Muscle layer of colon (tissue), 2 donors: ENCODE data around the gene PDE1C.

Experiments used
- H3K27ac ChIP-seq: one replicate; pipeline ENCODE4 v1.7.0; 2013; ENCODE audit warnings: low read depth, mild to moderate bottlenecking, low read length, moderate library complexity
- H3K27me3 ChIP-seq, 2 donors: one replicate each; pipeline ENCODE4 v1.7.0; 2013; ENCODE audit warnings: low read length in 2 of 2, mild to moderate bottlenecking in 2 of 2; ENCODE audit not compliant: insufficient read depth in 2 of 2, control insufficient read depth in 1 of 2
- H3K36me3 ChIP-seq: one replicate; pipeline ENCODE4 v1.7.0; 2013; ENCODE audit warnings: mild to moderate bottlenecking, low read length; ENCODE audit not compliant: insufficient read depth
- H3K4me1 ChIP-seq: one replicate; pipeline ENCODE4 v1.7.0; 2013; ENCODE audit warnings: mild to moderate bottlenecking, low read length; ENCODE audit not compliant: insufficient read depth
- H3K4me3 ChIP-seq, 2 donors: one replicate each; pipeline ENCODE4 v1.7.0; 2013; ENCODE audit warnings: low read length in 2 of 2, low read depth in 1 of 2, mild to moderate bottlenecking in 1 of 2, moderate library complexity in 1 of 2
- H3K9ac ChIP-seq: one replicate; pipeline ENCODE4 v1.7.0; 2013; ENCODE audit warnings: low read length
- H3K9me3 ChIP-seq: one replicate; pipeline ENCODE4 v1.7.0; 2013; ENCODE audit warnings: mild to moderate bottlenecking, low read length
- donor health status: abdominal sarcoma.
- donor health status: Adenocarcinoma of cecum.

PDE1C gene

DNA sequence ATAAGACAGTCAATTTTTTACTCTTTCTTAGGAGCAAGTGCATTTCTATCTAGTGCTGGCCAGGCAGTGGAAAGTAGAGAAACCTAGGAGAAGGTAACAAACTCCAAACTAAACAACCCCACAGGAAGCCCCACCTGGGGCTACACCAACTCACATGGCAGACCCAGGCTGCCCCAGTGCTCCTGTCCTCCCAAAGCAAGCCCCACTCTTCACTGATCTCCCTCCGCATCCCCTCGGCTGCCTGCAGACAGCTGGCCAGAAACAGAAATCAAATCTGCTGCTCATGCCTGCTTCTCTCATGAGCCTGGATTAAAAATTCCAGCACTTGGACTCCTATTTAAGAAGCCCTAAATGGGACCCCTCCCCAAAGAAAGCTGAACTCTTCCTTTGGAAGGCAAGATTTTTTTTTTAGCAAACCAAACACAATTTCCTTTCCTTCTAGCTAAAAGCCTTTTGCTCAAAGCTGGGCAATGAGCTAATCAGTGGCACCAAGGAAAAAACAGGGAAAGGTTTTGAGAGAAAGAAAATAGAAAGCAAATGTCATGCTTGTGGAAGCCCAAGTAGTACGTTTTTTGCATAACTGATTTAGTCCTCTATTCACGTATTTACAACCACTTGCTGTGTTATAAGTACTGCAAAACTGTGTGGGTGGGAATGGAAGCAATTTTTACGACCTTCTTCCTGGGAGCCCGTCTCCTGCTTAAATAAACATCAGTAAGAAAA, 10.8 kb downstream of the PDE1C start:
- peaks cover 4% of the 10 kb centered on the region for H3K4me1 ChIP-seq
- no peak overlapping the region for H3K27ac ChIP-seq
- H3K9me3 ChIP-seq, result no peaks in the 10 kb centered on the region
- no peak overlapping the region for H3K9ac ChIP-seq
- H3K27me3 ChIP-seq, result no peaks in the 10 kb centered on the region
- H3K36me3 ChIP-seq, result no peaks in the 10 kb centered on the region
- H3K4me3 ChIP-seq, result no peak overlapping the region

DNA sequence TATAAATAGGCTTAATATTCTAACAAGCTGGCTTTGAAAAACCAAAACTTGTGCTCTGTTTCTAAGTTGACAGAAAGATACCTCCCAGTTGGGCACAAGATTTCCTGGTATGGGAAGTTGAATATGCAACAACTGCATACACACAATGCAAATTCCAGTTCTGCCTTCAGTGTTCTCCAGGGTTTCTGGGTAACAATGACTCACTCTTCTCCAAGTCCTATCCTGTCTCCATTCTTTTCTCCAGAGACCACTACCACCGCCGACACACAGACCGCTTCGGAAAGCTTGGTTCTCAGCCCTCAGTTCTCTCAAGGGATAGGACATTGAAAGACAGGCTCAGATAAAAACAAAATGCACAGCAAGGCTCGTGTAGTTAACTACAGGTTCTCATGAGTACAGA, 12.2 kb downstream of the PDE1C start:
- no peaks in the 10 kb centered on the region for H3K36me3 ChIP-seq
- peaks cover 4% of the 10 kb centered on the region for H3K4me1 ChIP-seq
- H3K9ac ChIP-seq, result no peak overlapping the region
- no peaks in the 10 kb centered on the region for H3K9me3 ChIP-seq
- no peak overlapping the region for H3K27ac ChIP-seq
- H3K27me3 ChIP-seq, result no peaks in the 10 kb centered on the region
- no peak overlapping the region for H3K4me3 ChIP-seq

DNA sequence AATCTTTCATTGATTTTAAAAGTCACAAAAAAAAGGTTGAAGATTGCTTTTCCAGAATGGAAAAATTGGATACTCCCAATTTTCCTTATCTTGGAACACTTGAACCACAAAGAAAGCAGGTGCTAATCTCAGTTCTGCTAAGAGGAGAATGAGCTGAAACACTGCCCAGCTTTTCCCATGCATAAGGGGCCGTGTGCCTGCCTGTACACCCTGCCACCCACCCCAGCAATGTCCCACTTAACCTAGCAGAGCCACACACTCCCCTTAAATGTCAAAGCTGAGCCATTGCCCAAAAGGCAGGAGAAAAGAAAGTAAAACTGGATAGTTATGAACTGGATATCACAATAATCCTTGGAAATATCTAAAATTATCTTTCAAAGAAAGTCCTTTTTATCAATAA, 13.4 kb downstream of the PDE1C start:
- no peaks in the 10 kb centered on the region for H3K36me3 ChIP-seq
- H3K9me3 ChIP-seq, result no peaks in the 10 kb centered on the region
- H3K4me1 ChIP-seq, result peaks cover 4% of the 10 kb centered on the region
- H3K27me3 ChIP-seq, result no peaks in the 10 kb centered on the region
- no peak overlapping the region for H3K27ac ChIP-seq
- H3K9ac ChIP-seq, result no peak overlapping the region
- no peak overlapping the region for H3K4me3 ChIP-seq

DNA sequence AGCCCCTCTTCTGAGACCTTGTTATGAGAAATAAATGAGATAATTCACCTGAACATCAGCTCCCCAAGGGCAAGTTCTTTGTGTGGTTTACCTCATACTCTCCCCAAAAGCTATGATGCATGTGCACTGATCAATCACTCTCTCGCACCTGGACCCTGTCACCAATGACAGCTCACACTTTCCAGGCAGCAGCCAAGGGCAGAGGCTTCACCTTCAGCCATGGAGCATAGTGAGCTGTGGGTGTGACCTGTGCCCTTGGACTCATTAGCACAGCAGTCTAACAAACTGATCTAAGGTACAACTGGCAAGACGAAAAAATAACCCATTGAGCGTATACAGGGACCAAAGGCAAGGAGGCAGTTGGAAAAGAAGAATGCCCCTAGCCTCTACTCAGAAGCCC, 17.0 kb downstream of the PDE1C start:
- Histone ChIP-seq H3K4me3 (no peak overlapping the region), H3K36me3 (no peaks in the 10 kb centered on the region), H3K9ac (no peak overlapping the region), H3K9me3 (no peaks in the 10 kb centered on the region), H3K4me1 (no peaks in the 10 kb centered on the region), H3K27me3 (no peaks in the 10 kb centered on the region), H3K27ac (no peak overlapping the region)

DNA sequence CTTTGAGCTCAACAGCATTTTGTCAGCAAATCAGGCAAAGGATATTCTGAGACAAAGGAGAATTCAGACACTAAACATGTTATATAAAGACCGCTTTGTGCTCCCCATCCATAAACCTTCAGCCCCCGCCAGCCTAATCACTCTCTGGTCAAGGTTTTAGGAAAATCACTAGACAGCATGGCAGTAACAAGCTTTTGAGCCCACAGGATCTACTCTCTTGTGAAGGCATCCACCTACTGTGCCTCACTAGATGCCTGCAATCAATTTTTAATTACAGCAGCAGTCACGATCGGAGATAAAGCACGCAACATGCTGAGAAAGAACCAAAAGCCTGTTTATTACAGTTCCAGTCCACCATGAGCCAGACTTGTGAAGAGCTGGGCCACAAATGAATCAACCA, 19.1 kb downstream of the PDE1C start:
- Histone ChIP-seq H3K4me1 (no peaks in the 10 kb centered on the region), H3K9ac (no peak overlapping the region), H3K36me3 (no peaks in the 10 kb centered on the region), H3K27ac (no peak overlapping the region), H3K27me3 (no peaks in the 10 kb centered on the region), H3K9me3 (no peaks in the 10 kb centered on the region), H3K4me3 (no peak overlapping the region)

DNA sequence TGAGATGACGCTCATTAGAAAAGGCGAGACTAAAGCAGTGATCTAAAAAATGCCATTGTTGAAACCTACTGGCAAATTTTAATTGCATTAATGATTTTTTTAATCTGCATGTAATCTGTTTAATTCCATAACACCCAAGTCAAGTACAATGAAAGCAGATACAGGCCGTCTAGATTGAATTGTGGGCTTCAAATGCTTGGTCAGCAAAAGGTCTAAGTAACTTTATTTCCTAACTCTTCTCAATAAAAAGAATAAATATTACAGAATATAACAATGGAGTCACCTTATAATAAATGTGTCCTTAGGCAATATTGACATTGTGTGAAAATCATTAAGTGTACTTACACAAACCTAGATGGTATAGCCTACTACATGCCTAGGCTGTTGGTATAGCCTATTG, 20.6 kb downstream of the PDE1C start:
- H3K9ac ChIP-seq, result no peak overlapping the region
- no peaks in the 10 kb centered on the region for H3K27me3 ChIP-seq
- no peak overlapping the region for H3K27ac ChIP-seq
- H3K4me3 ChIP-seq, result no peak overlapping the region
- H3K9me3 ChIP-seq, result no peaks in the 10 kb centered on the region
- no peaks in the 10 kb centered on the region for H3K36me3 ChIP-seq
- no peaks in the 10 kb centered on the region for H3K4me1 ChIP-seq

DNA sequence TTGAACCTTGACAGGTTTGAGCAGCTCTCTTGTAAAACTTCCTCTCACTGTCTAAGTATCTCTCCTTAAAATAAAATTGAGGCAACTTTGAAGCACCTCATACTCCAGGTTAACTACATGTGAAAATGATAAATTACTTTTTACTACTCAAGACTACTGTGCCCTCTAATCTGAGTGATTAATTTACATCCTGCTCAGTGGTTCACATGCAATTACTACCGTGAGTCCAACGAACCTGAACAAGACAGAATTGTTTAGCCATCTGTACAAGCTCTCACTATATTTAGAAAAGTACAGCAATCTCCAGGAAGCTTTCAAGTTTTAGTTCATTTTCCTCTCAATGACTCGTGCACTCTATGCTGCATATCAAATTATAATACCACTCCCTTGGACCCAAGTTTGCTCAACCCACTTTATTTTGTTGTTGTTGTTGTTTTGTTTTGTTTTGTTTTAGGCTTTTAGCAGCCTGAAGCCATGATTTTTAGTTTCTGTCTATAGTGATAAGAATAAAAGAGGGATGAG, 21.2 kb downstream of the PDE1C start:
- H3K4me3 ChIP-seq, result no peak overlapping the region
- no peaks in the 10 kb centered on the region for H3K27me3 ChIP-seq
- no peaks in the 10 kb centered on the region for H3K4me1 ChIP-seq
- H3K9ac ChIP-seq, result no peak overlapping the region
- no peaks in the 10 kb centered on the region for H3K9me3 ChIP-seq
- H3K27ac ChIP-seq, result no peak overlapping the region
- no peaks in the 10 kb centered on the region for H3K36me3 ChIP-seq

DNA sequence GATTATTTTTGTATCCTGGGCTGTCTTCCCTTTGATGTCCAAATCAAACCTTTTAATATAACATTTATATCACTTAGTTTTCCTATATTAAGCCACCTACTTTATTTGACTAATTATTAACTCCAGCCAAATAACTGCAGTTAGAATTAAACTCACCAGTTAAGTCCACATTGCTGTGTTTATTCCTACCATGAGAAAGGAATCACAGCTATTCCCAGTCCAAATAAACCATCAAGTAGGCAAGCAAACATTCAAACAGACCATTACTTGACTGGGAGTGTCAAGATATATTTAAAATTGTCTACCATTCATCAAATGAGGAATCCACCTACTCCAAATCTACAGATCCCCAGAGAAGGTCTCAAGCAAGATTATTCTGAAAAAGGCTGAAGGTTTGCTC, 22.4 kb downstream of the PDE1C start:
- no peaks in the 10 kb centered on the region for H3K36me3 ChIP-seq
- H3K27me3 ChIP-seq, result no peaks in the 10 kb centered on the region
- no peak overlapping the region for H3K9ac ChIP-seq
- no peak overlapping the region for H3K27ac ChIP-seq
- no peaks in the 10 kb centered on the region for H3K9me3 ChIP-seq
- H3K4me3 ChIP-seq, result no peak overlapping the region
- no peaks in the 10 kb centered on the region for H3K4me1 ChIP-seq

DNA sequence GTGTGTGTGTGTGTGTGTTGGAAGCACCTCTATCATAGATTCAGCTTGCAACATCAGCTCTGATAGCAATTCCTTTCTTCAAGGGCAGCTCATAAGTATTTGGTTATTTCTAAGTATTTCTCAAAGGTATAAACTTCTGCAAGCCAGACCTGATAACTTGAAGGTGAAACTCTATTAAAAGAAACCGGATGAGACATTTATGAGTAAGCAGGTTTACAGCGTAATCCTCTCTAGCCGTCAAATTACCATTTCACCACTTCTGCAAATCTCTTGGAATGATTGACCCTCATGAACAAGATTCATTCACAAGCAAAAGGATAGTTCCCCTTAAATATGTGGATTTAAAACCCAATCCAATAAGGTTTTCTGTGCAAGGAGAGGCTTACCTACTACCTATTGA, 23.1 kb downstream of the PDE1C start:
- Histone ChIP-seq H3K27me3 (no peaks in the 10 kb centered on the region), H3K36me3 (no peaks in the 10 kb centered on the region), H3K9me3 (no peaks in the 10 kb centered on the region), H3K4me3 (no peak overlapping the region), H3K27ac (no peak overlapping the region), H3K4me1 (no peaks in the 10 kb centered on the region), H3K9ac (no peak overlapping the region)

DNA sequence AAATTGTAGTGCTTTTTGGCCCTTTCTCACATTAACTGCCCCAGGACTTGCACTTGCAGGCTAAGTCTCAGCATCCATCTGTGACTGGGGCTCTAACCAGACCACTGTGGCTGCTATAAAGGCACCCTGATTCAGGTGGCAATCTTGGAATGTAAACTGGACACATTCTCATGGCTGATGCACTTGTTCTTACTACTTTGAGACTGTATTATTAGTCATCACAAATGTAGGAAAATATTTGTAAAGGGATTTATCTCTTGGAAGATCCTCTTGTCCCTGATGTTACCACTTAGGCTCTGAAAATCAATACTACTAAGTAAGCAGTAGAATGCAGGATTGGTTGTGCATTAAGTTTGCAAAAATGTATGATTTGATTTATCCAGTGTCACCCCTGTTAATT, 25.0 kb downstream of the PDE1C start:
- no peak overlapping the region for H3K4me3 ChIP-seq
- H3K36me3 ChIP-seq, result no peaks in the 10 kb centered on the region
- H3K27ac ChIP-seq, result no peak overlapping the region
- H3K9me3 ChIP-seq, result no peaks in the 10 kb centered on the region
- H3K27me3 ChIP-seq, result no peaks in the 10 kb centered on the region
- no peaks in the 10 kb centered on the region for H3K4me1 ChIP-seq
- no peak overlapping the region for H3K9ac ChIP-seq

DNA sequence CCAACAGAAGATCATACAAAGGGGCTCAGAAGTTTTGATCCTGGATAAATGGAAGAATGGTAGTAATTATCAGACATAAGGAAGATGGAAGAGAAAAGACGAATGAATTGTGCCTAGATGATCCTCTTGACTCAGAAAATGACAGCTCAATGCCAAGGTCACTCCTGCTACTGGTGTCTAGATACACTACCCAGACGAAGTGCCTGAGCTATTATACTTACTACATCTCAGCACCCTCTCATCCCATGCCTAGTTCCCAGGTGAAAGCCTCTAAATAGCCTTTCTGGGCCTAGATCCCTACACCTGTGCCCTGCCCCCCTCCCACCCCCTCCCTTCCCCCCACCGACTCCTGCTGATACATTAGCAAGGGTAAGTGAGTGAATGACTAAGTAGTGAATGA, 25.5 kb downstream of the PDE1C start:
- Histone ChIP-seq H3K36me3 (no peaks in the 10 kb centered on the region), H3K4me3 (no peak overlapping the region), H3K4me1 (no peaks in the 10 kb centered on the region), H3K27me3 (no peaks in the 10 kb centered on the region), H3K9ac (no peak overlapping the region), H3K9me3 (no peaks in the 10 kb centered on the region), H3K27ac (no peak overlapping the region)

DNA sequence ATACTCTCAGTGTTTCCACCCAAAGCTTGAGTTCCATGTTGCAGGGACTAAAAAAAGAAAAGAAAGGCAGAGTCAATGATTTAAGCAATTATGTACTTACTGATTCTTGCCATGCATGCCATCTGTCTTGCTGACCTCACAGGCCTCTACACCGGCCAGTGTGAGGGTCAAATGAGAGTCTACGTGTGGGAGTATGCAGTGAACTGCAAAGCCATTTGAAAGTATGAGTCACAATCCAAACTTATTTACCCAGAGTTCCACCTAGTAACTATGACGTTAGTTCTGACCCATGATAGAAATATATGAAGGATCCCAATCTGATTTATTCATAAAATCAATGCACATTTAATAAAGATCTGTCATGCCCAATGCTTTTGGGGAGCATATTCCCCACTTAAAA, 26.5 kb downstream of the PDE1C start:
- no peaks in the 10 kb centered on the region for H3K9me3 ChIP-seq
- H3K27ac ChIP-seq, result no peak overlapping the region
- H3K4me3 ChIP-seq, result no peak overlapping the region
- no peaks in the 10 kb centered on the region for H3K27me3 ChIP-seq
- H3K9ac ChIP-seq, result no peak overlapping the region
- H3K36me3 ChIP-seq, result no peaks in the 10 kb centered on the region
- no peaks in the 10 kb centered on the region for H3K4me1 ChIP-seq
